GM18511 (cell line): ENCODE results near the gene TMIGD2.

Experiments used
- ATAC-seq: cut with Tn5 transposase; IDR thresholded peaks from one replicate; pipeline ENCODE4 v1.9.1; 2021; ENCODE audit warnings: mild to moderate bottlenecking, moderate library complexity; ENCODE audit not compliant: unreplicated experiment

The TMIGD2 gene

DNA sequence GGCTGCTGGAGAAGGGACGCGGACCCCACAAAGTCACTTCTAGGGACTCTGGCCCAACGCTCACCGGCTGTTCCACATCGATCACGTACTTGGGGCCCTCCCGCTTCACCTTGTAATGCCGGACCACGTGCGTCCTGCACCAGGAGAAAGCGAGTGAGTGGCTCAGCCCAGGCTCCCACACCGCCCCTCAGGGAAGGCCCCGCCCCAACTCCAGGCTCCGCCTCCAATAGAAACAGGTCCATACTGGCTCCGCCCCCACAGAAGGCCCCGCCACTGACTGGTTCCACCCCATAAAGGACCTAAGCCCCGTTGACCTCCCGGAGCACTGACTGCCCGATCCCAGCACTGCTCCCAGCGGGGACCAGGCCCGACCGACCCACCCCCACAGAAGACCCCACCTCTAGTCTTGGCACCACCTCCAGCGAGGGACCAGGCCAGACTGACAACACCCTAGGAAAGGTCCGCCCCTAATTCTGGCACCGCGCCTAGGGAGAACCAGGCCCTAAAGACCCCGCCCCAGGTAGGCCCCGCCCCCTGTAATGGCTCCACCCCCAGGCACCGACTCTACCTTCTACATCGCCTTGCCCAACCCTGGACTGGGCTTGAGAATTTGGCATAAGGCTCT lies 25.2 kb upstream of the TMIGD2 start:
- no peak for ATAC-seq

DNA sequence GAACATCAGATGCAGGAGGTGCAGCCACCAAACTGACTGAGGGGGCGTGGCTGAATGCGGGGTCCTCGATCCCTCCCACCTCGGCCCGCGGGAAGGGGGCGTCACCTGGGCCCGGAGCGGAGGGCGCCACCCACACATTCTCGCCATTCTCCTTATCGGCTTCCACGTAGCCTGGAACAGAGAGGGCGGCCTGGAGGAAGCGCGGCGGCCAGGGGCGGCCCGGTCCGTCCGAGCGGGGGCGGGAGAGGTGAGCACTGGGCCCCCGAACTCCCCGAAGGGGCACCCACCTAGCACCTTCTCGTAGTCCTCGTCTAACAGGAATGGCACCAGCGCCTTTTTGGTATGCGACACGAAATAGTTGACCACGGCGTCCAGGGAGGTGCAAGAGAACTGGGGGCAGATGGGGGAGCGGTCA lies 24.7 kb upstream of the TMIGD2 start:
- no peak for ATAC-seq

- ATAC-seq = no peak
Observed at GRCh38 chr19:4326215-4326836, 24.1 kb upstream of the TMIGD2 start.

DNA sequence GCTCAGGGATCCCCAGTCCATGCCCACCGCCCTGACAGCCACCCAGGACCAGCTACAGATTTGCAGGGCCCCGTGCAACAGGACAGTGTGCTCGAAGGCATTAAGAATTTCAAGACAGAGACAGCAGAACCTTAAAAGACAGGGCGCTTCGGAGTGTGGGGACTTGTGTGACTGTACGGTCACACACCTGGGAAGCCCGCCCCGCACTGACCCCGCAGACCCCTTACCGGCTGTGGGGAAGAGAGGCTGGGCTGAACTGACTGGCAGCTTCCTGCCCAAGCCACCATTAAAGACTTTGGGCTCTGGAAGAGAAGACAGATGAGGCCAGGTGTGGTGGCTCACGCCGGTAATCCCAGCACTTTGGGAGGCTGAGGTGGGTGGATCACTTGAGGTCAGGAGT lies 22.0 kb upstream of the TMIGD2 start:
- no peak for ATAC-seq

GRCh38 chr19:4323692-4324091 lies 21.5 kb upstream of the TMIGD2 start:
- ATAC-seq = no peak

DNA sequence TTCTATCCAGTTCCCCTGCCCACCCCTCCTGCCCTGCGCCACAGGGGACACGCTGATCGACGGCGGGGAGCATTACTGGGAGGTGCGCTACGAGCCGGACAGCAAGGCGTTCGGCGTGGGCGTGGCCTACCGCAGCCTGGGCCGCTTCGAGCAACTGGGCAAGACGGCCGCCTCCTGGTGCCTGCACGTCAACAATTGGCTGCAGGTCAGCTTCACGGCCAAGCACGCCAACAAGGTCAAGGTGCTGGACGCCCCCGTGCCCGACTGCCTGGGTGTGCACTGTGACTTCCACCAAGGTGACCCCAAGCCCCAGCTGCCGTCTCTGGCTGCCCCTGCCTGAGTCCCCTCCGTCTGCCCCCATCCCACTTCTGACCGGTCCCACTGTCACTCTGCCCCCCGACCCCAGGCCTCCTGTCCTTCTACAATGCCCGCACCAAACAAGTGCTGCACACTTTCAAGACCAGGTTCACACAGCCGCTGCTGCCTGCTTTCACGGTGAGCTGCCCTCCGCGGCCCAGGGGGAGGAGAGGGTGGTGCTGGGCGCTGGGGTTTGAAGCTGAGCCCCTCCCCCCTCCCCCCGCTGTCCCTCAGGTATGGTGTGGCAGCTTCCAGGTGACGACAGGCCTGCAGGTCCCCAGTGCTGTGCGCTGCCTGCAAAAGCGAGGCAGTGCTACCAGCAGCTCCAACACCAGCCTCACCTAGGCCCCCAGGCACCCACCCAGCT lies 20.9 kb upstream of the TMIGD2 start:
- ATAC-seq = no peak

DNA sequence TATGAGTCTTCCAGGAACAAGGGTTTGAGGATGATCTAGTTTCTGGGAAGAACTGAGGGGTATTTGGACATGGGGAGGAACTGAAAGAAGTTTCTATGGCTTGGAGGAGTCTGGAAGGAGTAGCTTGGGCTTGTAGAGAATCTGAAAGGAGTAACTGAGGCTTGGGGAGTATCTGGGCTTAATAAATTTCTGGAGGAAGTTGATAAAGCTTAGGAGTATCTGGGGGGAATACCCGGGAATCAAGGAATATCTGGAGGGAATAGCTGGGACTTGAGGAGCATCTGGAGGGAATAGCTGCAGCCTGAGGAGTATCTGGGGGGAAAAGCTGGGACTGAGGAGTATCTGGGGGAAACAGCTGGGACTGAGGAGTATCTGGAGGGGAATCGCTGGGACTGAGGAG lies 18.2 kb upstream of the TMIGD2 start:
- no peak for ATAC-seq

DNA sequence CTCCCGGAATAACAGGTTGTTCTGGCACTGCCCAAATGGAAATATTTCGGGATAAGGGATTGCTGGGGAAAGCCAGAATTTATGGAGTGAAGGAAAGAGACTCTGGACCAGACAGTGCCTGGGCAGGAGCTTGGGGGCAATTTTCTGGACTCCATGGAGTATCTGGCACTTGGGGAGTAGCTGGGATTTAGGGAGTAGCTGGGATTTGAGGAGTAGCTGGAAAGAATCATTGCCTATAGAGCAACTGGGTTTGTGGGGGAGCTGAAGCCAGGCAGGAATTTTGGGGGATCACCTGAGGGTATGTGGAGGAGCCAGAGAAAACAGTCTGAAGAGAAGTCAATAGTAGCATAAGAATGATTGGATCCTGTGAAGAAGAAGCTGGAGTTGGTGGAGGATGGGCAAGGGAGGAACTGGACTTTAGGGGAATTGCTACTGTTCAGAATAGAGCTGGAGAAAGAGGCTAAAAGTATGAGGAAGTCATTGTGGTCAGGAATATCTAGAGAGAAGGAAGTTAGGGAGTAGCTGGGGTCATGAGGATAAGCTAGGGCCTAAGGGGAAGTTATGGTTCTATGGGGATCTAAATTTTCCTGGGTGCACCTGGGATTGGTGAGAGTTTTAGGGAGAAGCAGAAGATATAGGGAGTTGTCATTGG lies 17.0 kb upstream of the TMIGD2 start:
- ATAC-seq = no peak

GRCh38 chr19:4318460-4318859 lies 16.3 kb upstream of the TMIGD2 start:
- ATAC-seq = no peak

DNA sequence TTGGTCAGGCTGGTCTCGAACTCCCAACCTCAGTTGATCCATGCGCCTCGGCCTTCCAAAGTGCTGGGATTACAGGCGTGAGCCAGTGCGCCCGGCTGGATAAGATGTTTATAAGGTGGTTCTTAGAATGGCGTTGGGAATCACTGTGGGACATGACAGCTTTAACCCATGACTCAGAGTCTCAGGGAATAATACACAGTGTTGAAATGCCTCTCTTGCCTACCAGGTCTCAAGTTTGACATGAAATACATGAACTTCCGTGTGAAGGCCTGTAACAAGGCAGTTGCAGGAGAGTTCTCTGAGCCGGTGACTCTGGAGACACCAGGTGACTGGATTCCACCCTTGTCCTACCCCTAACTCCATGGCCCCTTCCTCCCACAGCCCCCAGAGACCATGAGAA lies 14.8 kb upstream of the TMIGD2 start:
- ATAC-seq = no peak

GRCh38 chr19:4313847-4314490 lies 11.8 kb upstream of the TMIGD2 start:
- ATAC-seq = no peak

DNA sequence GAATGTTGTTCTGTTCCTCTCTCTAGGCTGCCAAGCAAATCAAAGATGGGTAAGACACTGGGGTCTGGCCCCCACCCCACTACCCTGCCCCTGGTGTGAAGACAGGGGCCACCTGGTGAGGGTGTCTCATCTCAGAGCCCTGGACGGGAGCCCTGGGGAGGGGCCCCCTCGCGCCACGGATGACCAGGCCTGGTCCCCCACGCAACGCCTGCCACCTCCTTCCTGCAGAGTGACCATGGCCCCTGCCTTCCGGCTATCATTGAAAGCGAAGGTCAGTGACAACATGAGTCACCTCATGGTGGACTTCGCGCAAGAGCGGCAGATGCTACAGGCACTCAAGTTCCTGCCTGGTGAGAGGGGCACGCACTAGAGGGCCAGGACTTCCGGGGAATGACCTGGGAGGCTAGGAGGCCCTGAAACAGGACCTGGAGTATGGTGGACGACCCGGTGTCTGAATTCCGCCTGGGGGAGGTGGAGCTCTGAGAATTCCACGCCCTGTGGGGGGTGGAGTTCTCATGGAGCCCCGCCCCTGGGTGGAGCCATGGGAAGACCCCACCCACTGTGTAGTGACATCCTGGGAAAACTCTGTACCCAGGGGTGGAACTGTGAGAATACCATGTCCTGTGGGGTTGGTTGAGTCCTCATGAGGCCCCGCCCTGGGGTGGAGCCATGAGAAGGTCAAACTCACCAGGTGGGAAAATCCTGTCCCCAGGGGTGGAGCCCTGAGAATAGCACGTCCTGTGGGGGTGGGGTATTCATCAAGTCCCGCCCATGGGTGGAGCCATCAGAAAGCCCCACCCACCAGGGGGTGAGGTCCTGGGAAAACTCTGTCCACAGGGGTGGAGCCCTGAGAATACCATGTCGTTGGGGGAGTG lies 8.3 kb upstream of the TMIGD2 start:
- no peak for ATAC-seq

GRCh38 chr19:4305659-4306058 lies 3.5 kb upstream of the TMIGD2 start:
- ATAC-seq = no peak

DNA sequence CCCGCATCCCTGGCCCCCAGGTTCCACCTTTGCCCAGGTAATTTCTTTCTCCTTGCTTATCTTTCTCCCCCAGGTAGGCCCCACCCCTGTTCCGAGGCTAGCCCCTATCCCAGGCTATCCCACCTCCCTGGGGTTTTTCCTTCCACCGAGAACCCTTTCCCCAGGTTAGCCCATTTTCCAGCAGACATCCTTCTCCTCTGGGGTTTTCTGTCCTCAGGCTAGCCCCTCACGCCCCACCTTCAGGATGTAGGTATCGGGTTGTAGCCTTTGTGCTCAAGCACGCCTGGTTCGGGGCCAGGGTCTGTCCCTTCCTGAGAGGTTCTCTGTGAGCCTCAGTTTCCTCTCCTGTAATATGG lies 3.0 kb upstream of the TMIGD2 start:
- ATAC-seq = no peak

GRCh38 chr19:4304538-4305256 lies 2.5 kb upstream of the TMIGD2 start, which contains the start of gene FSD1:
Gene FSD1 (plus strand): TSS chr19:4304598. CDS start chr19:4304747, 149 bp downstream.
- ATAC-seq = no peak

- no peak for ATAC-seq
Observed at GRCh38 chr19:4303819-4304537, 1.8 kb upstream of the TMIGD2 start.

GRCh38 chr19:4301590-4302242 lies 473 bp downstream of the TMIGD2 start:
- no peak for ATAC-seq

DNA sequence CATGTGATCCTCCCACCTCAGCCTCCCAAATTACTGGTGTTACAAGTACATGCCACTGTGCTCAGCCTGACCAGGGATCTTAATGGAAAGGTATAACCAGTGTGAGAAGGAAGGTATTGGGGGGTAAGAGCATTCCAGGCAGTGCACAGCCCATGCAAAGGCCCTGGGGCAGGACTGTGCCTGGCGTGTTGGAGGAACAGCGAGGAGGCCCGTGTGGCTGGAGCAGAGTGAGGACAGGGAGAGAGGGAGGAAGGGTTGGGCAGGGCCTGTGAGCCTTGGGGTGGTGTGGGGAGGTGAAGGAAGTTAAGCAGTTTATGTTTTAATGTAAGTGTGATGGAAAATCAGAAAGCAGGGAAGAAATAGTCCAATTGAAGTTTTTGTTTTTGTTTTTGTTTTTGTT lies 1.6 kb downstream of the TMIGD2 start:
- ATAC-seq = no peak
